Measurements from ENCODE around the gene CTTNBP2NL.

GRCh38 chr1:112386024-112386723, 9.8 kb upstream of the CTTNBP2NL start:
- no peak for TF ChIP-seq CTCF (conservative IDR thresholded peaks at IDR 0.05; ENCODE audit: low read depth in 2 of 2)
- no peak for TF ChIP-seq EZH2 (IDR thresholded peaks at IDR 0.05; ENCODE audit: low read depth, unreplicated experiment)
- TF ChIP-seq REST (IDR thresholded peaks at IDR 0.05; ENCODE audit: unreplicated experiment), result no peak
- TF ChIP-seq ZNF331 (CRISPR knock-in tag; IDR thresholded peaks at IDR 0.05; ENCODE audit: low read depth), result no peak
- TF ChIP-seq POLR2AphosphoS5 (IDR thresholded peaks at IDR 0.05; ENCODE audit: low read depth), result no peak
- TF ChIP-seq EZH2phosphoT487 (IDR thresholded peaks at IDR 0.05; ENCODE audit: unreplicated experiment), result no peak
